Transverse colon (tissue), 4 donors: ENCODE data around the gene ABCA4. TPM values are rescaled to one million over a fixed set of nuclear protein-coding genes. Genes with fewer than 3 reads are reported as not detected.

Source experiments
- DNase-seq: peaks from one replicate; pipeline ENCODE4 v3.0.0-alpha.2; 2019
- H3K27ac ChIP-seq, 4 donors: fragments of 200-600 bp; sonication (generic); 2 replicates each; pipeline ENCODE4 v1.5.1; 2016 to 2018; ENCODE audit warnings: inconsistent platforms in 4 of 4
- H3K27me3 ChIP-seq: fragments of 200-600 bp; sonication (generic); 2 replicates; pipeline ENCODE4 v1.5.1; 2017; ENCODE audit warnings: inconsistent platforms
- H3K36me3 ChIP-seq, 4 donors: fragments of 200-600 bp; sonication (generic); 2 replicates each; pipeline ENCODE4 v1.5.1; 2017 to 2019; ENCODE audit warnings: inconsistent platforms in 4 of 4
- H3K4me1 ChIP-seq, 4 donors: fragments of 200-600 bp; sonication (generic); 2 replicates each; pipeline ENCODE4 v1.5.1; 2017 to 2020; ENCODE audit warnings: inconsistent platforms in 4 of 4
- H3K4me3 ChIP-seq, 4 donors: fragments of 200-600 bp; sonication (generic); 1 replicate in 1 of 4; 2 replicates in 3 of 4; pipeline versions ENCODE4 v1.5.1 to v1.6.1; 2017 to 2019; ENCODE audit warnings: inconsistent platforms in 4 of 4
- H3K9me3 ChIP-seq, 2 donors: fragments of 200-600 bp; sonication (generic); 2 replicates each; pipeline ENCODE4 v1.5.1; 2017 to 2019; ENCODE audit warnings: inconsistent platforms in 2 of 2
- CTCF ChIP-seq, 5 experiments: fragments of 200-600 bp in 3 of 5; fragments of 450-650 bp in 2 of 5; sonication (generic) in 3 of 5; IDR thresholded peaks; 1 replicate in 2 of 5; 2 replicates in 3 of 5; pipeline ENCODE4 v1.5.1; 2016 to 2017; ENCODE audit warnings: antibody characterized with exemption in 5 of 5, inconsistent platforms in 3 of 5, mild to moderate bottlenecking in 2 of 5, moderate library complexity in 1 of 5
- EP300 ChIP-seq: sonication (generic); formaldehyde crosslinking; IDR thresholded peaks from one replicate; pipeline ENCODE4 v1.6.1; 2017; ENCODE audit warnings: antibody characterized with exemption, low read depth
- POLR2A ChIP-seq: fragments of 450-650 bp; IDR thresholded peaks from one replicate; pipeline ENCODE4 v1.6.1; 2016; ENCODE audit warnings: antibody characterized with exemption, mild to moderate bottlenecking, moderate library complexity
- POLR2AphosphoS5 ChIP-seq, 3 donors: sonication (generic); formaldehyde crosslinking; IDR thresholded peaks; one replicate each; pipeline ENCODE4 v1.6.1; 2016; ENCODE audit warnings: antibody characterized with exemption in 3 of 3
- WGBS, 2 donors: methylation state at CpG; one replicate each; pipeline ENCODE4 v1.1.5; 2018; ENCODE audit warnings: low coverage in 1 of 2; 5-methylcytosine and 5-hydroxymethylcytosine counted together
- in situ Hi-C, 4 donors: fragments of 200-750 bp; cut with MboI; loops; one replicate each; pipeline versions ENCODE4 v1.15.0 to v1.15.1; 2017; ENCODE audit warnings: low sequenced_read_pairs in 3 of 4, low pct_ligation_motif_present in 1 of 4, low pct_unique_long_range_greater_than_20kb in 1 of 4
- intact Hi-C: fragments of 100-400 bp; cut with DNase I; formaldehyde crosslinking; loops from one replicate; pipeline ENCODE4 v1.15.1; 2023; ENCODE audit warnings: low total_unique reads
- total RNA-seq, 4 donors: library from RNA; depleted of rRNA; stranded (reverse); fragments of >200 nt; gene quantifications; one replicate each; pipeline ENCODE4 v1.1.0, GENCODE V29; 2016

The ABCA4 gene
- total RNA-seq, 4 donors from 2014 or later = 0.16 to 0.55 TPM; not detected in 2

- peaks cover 12% of the 10 kb centered on the region for H3K27me3 ChIP-seq
- in situ Hi-C loops = loop anchor here in 1 of 4 donors (25.0 kb wide), 1 partner anchor 425 kb away; no protein-coding TSS in a partner anchor
- no peak for DNase-seq
- H3K9me3 ChIP-seq = no peaks in the 10 kb centered on the region
- peaks cover 0 to 10% (median 0%) of the 10 kb centered on the region in 4 donors for H3K4me1 ChIP-seq
- intact Hi-C loops = no loop called here
- H3K4me3 ChIP-seq = no peak overlapping the region
- 61 to 71% methylated on average over 6 to 9 of the region's 9 CpGs for WGBS, 2 donors
- H3K27ac ChIP-seq = peak overlapping the region in 1 of 4 donors; percentile 3
- TF ChIP-seq CTCF (IDR thresholded peaks at IDR 0.05) (no peak), POLR2A (no peak), POLR2AphosphoS5 (IDR thresholded peaks at IDR 0.05) (no peak), EP300 (no peak)
- H3K36me3 ChIP-seq = no peaks in the 10 kb centered on the region
Measured at GRCh38 chr1:94037392-94038229, 83.3 kb downstream of the ABCA4 start.

- Histone ChIP-seq H3K36me3 (no peaks in the 10 kb centered on the region), H3K27me3 (peaks cover 12% of the 10 kb centered on the region), H3K27ac (peak overlapping the region in 1 of 4 donors; percentile 3), H3K4me3 (no peak overlapping the region), H3K9me3 (no peaks in the 10 kb centered on the region), H3K4me1 (peaks cover 0 to 10% (median 0%) of the 10 kb centered on the region in 4 donors)
- intact Hi-C loops (no loop called here), in situ Hi-C loops (loop anchor here in 1 of 4 donors (25.0 kb wide), 1 partner anchor 426 kb away; no protein-coding TSS in a partner anchor)
- 58 to 70% methylated on average over 4 to 6 of the region's 6 CpGs for WGBS, 2 donors
- DNase-seq = no peak
- TF ChIP-seq CTCF (IDR thresholded peaks at IDR 0.05) (no peak), POLR2A (no peak), POLR2AphosphoS5 (IDR thresholded peaks at IDR 0.05) (no peak), EP300 (no peak)
Measured at GRCh38 chr1:94036730-94037129, 84.2 kb downstream of the ABCA4 start.

GRCh38 chr1:94033849-94034248 lies 87.1 kb downstream of the ABCA4 start:
- Histone ChIP-seq H3K4me3 (no peak overlapping the region), H3K36me3 (no peaks in the 10 kb centered on the region), H3K4me1 (no peaks in the 10 kb centered on the region), H3K27ac (no peak overlapping the region), H3K9me3 (no peaks in the 10 kb centered on the region), H3K27me3 (peaks cover 12% of the 10 kb centered on the region)
- TF ChIP-seq POLR2A (no peak), POLR2AphosphoS5 (IDR thresholded peaks at IDR 0.05) (no peak), CTCF (IDR thresholded peaks at IDR 0.05) (no peak)
- DNase-seq = no peak
- 64 to 69% methylated on average over 2 to 3 of the region's 3 CpGs for WGBS, 2 donors
- intact Hi-C loops (no loop called here), in situ Hi-C loops (loop anchor here in 1 of 4 donors (25.0 kb wide), 1 partner anchor 428 kb away; no protein-coding TSS in a partner anchor)

GRCh38 chr1:94032637-94033036 lies 88.3 kb downstream of the ABCA4 start:
- H3K4me1 ChIP-seq = no peaks in the 10 kb centered on the region
- intact Hi-C loops = no loop called here
- no peak for DNase-seq
- WGBS, 2 donors = 76 to 96% methylated on average over 3 of the region's 3 CpGs
- in situ Hi-C loops = loop anchor here in 1 of 4 donors (25.0 kb wide), 1 partner anchor 430 kb away; no protein-coding TSS in a partner anchor
- no peak overlapping the region for H3K4me3 ChIP-seq
- H3K9me3 ChIP-seq = no peaks in the 10 kb centered on the region
- TF ChIP-seq CTCF (IDR thresholded peaks at IDR 0.05) (no peak), POLR2AphosphoS5 (IDR thresholded peaks at IDR 0.05) (no peak), EP300 (no peak), POLR2A (no peak)
- no peak overlapping the region for H3K27ac ChIP-seq
- no peaks in the 10 kb centered on the region for H3K36me3 ChIP-seq
- peaks cover 7% of the 10 kb centered on the region for H3K27me3 ChIP-seq
